ENCODE measurements around the gene PLEKHM2.
"Not testable (repeated sequence)": the region's sequence is repeated elsewhere in the genome, so short reads cannot be mapped to it uniquely, and the experiment has no call there.

PLEKHM2 gene

GRCh38 chr1:15674386-15675159 lies 9.5 kb upstream of the PLEKHM2 start:
- DNase-seq, result no peak

GRCh38 chr1:15676010-15676409 lies 8.1 kb upstream of the PLEKHM2 start:
- DNase-seq, result no peak

- DNase-seq, result no peak
Measured at GRCh38 chr1:15676688-15677661, 7.1 kb upstream of the PLEKHM2 start.

GRCh38 chr1:15678578-15678977 lies 5.5 kb upstream of the PLEKHM2 start:
- DNase-seq, result no peak

GRCh38 chr1:15680131-15680530 lies 4.0 kb upstream of the PLEKHM2 start:
- no peak for DNase-seq

GRCh38 chr1:15680561-15681348 lies 3.4 kb upstream of the PLEKHM2 start:
- DNase-seq, result no peak

GRCh38 chr1:15681349-15682292 lies 2.5 kb upstream of the PLEKHM2 start:
- DNase-seq, result peak; percentile 3

GRCh38 chr1:15682936-15683341 lies 1.2 kb upstream of the PLEKHM2 start:
- DNase-seq, result no peak

GRCh38 chr1:15683345-15684039 lies 628 bp upstream of the PLEKHM2 start:
- DNase-seq, result peak; percentile 8

GRCh38 chr1:15684468-15685291 lies 560 bp downstream of the PLEKHM2 start:
- DNase-seq, result peak; percentile 78

- no peak for DNase-seq
Measured at GRCh38 chr1:15685820-15686219, 1.7 kb downstream of the PLEKHM2 start.

GRCh38 chr1:15687446-15687845 lies 3.3 kb downstream of the PLEKHM2 start:
- DNase-seq, result no peak

GRCh38 chr1:15690317-15690716 lies 6.2 kb downstream of the PLEKHM2 start:
- DNase-seq, result no peak

GRCh38 chr1:15691434-15692032 lies 7.4 kb downstream of the PLEKHM2 start:
- no peak for DNase-seq

- no peak for DNase-seq
Measured at GRCh38 chr1:15692121-15692682, 8.1 kb downstream of the PLEKHM2 start.

- no peak for DNase-seq
Measured at GRCh38 chr1:15693371-15693770, 9.3 kb downstream of the PLEKHM2 start.

GRCh38 chr1:15696956-15697521 lies 12.9 kb downstream of the PLEKHM2 start:
- no peak for DNase-seq

GRCh38 chr1:15698201-15698600 lies 14.1 kb downstream of the PLEKHM2 start:
- no peak for DNase-seq

GRCh38 chr1:15699321-15699720 lies 15.2 kb downstream of the PLEKHM2 start:
- not testable (repeated sequence) for DNase-seq
